ENCODE results near the gene LMO2.
"Not testable (repeated sequence)": the region's sequence is repeated elsewhere in the genome, so short reads cannot be mapped to it uniquely, and the experiment has no call there.

The LMO2 gene

GRCh38 chr11:33861941-33862589 lies 29.8 kb downstream of the LMO2 start:
- DNase-seq (ENCODE audit: low read depth, low spot score) = no peak

- no peak for DNase-seq (ENCODE audit: low read depth, low spot score)
Measured at GRCh38 chr11:33861386-33861785, 30.5 kb downstream of the LMO2 start.

- DNase-seq (ENCODE audit: low read depth, low spot score) = no peak
Measured at GRCh38 chr11:33860926-33861325, 30.9 kb downstream of the LMO2 start.

GRCh38 chr11:33859306-33859705 lies 32.6 kb downstream of the LMO2 start:
- DNase-seq (ENCODE audit: low read depth, low spot score) = no peak

- peak; percentile 87 for DNase-seq (ENCODE audit: low read depth, low spot score)
Measured at GRCh38 chr11:33857933-33858371, 33.9 kb downstream of the LMO2 start.

GRCh38 chr11:33855500-33855899 lies 36.4 kb downstream of the LMO2 start:
- DNase-seq (ENCODE audit: low read depth, low spot score) = no peak

- DNase-seq (ENCODE audit: low read depth, low spot score) = no peak
Measured at GRCh38 chr11:33848717-33849390, 43.0 kb downstream of the LMO2 start.

- no peak for DNase-seq (ENCODE audit: low read depth, low spot score)
Measured at GRCh38 chr11:33847251-33847650, 44.6 kb downstream of the LMO2 start.

- no peak for DNase-seq (ENCODE audit: low read depth, low spot score)
Measured at GRCh38 chr11:33844236-33844635, 47.6 kb downstream of the LMO2 start.

- DNase-seq (ENCODE audit: low read depth, low spot score) = no peak
Measured at GRCh38 chr11:33843018-33843417, 48.9 kb downstream of the LMO2 start.

- no peak for DNase-seq (ENCODE audit: low read depth, low spot score)
Measured at GRCh38 chr11:33842236-33842915, 49.5 kb downstream of the LMO2 start.

- not testable (repeated sequence) for DNase-seq (ENCODE audit: low read depth, low spot score)
Measured at GRCh38 chr11:33838234-33838633, 53.6 kb downstream of the LMO2 start.

- DNase-seq (ENCODE audit: low read depth, low spot score) = not testable (repeated sequence)
Measured at GRCh38 chr11:33837334-33837733, 54.5 kb downstream of the LMO2 start.

- peak; percentile 80 for DNase-seq (ENCODE audit: low read depth, low spot score)
Measured at GRCh38 chr11:33835143-33835878, 56.6 kb downstream of the LMO2 start.

GRCh38 chr11:33832676-33833075 lies 59.2 kb downstream of the LMO2 start:
- no peak for DNase-seq (ENCODE audit: low read depth, low spot score)

- no peak for DNase-seq (ENCODE audit: low read depth, low spot score)
Measured at GRCh38 chr11:33830903-33831648, 60.8 kb downstream of the LMO2 start.

GRCh38 chr11:33829430-33830141 lies 62.3 kb downstream of the LMO2 start:
- peak; percentile 86 for DNase-seq (ENCODE audit: low read depth, low spot score)

GRCh38 chr11:33828604-33829429 lies 63.1 kb downstream of the LMO2 start:
- peak; percentile 12 for DNase-seq (ENCODE audit: low read depth, low spot score)

GRCh38 chr11:33827206-33827605 lies 64.7 kb downstream of the LMO2 start:
- no peak for DNase-seq (ENCODE audit: low read depth, low spot score)

Data from astrocyte of the hippocampus (primary cell).